SU-DHL-6 (cell line): ENCODE results near the gene RORC.

ENCODE experiments used
- CTCF ChIP-seq: fragments of 200-600 bp; sonication (generic); IDR thresholded peaks from one replicate; pipeline ENCODE4 v1.5.1; 2017; ENCODE audit warnings: antibody characterized with exemption, mild to moderate bottlenecking, low read length, moderate library complexity; ENCODE audit not compliant: insufficient read depth, poor library complexity, severe bottlenecking
- EZH2phosphoT487 ChIP-seq: fragments of 200-600 bp; sonication (generic), shearing (Covaris generic); conservative IDR thresholded peaks from 2 replicates; pipeline ENCODE4 v1.6.1; 2018; ENCODE audit warnings: mild to moderate bottlenecking, antibody characterized with exemption, low read length, moderate library complexity, mixed read lengths

GRCh38 chr1:151871284-151872030, 39.9 kb upstream of the RORC start:
- no peak for TF ChIP-seq CTCF
- TF ChIP-seq EZH2phosphoT487, result no peak
